NB4 (cell line): Measurements from ENCODE around the gene NPEPL1.

ENCODE experiments used
- CTCF ChIP-seq: IDR thresholded peaks from one replicate; pipeline ENCODE4 v1.5.1; 2012; ENCODE audit warnings: low read depth, low read length
- MAX ChIP-seq: IDR thresholded peaks from 2 replicates; pipeline ENCODE4 v1.6.1; 2011; ENCODE audit warnings: low read depth, low read length
- MYC ChIP-seq: IDR thresholded peaks from 2 replicates; pipeline ENCODE4 v1.6.1; 2011; ENCODE audit warnings: low read depth, low read length
- POLR2A ChIP-seq: IDR thresholded peaks from 2 replicates; pipeline ENCODE4 v1.6.1; 2011; ENCODE audit warnings: mild to moderate bottlenecking; ENCODE audit not compliant: insufficient read length; ENCODE audit errors: extremely low read depth

GRCh38 chr20:58742668-58743566, 50.3 kb downstream of the NPEPL1 start:
- TF ChIP-seq CTCF (no peak), POLR2A (no peak), MAX (no peak), MYC (no peak)
